T-helper 9 cell (primary cell): ENCODE results near the gene PRR33.
"Not testable (repeated sequence)": the region's sequence is repeated elsewhere in the genome, so short reads cannot be mapped to it uniquely, and the experiment has no call there.

Experiments used
- DNase-seq: peaks from one replicate; pipeline ENCODE4 v3.0.0-alpha.2; 2020

The PRR33 gene

GRCh38 chr11:1888811-1889210, 2.9 kb downstream of the PRR33 start:
- DNase-seq: no peak

DNA sequence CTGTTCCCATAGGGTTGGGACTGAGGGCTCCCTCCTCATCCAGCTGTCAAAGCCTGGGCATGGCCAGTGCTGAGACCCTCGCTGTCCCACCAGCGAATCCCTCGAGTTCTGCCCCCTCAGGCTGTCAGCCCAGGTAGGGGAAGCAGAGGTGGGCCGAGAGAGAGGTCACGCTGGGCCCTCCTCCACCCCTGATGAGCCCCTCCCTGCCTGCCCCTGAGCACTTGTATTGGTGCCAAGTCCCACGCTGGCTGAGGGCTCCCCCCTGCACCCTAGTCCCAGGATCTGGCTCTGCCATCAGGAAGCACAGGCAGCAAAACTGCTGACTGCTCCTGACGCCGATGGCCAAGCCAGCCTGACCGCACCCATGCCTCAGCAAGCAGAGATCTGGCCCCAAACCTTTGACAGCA, 3.3 kb downstream of the PRR33 start:
- DNase-seq: no peak

- DNase-seq: no peak
Measured at GRCh38 chr11:1887451-1888346, 4.0 kb downstream of the PRR33 start.

DNA sequence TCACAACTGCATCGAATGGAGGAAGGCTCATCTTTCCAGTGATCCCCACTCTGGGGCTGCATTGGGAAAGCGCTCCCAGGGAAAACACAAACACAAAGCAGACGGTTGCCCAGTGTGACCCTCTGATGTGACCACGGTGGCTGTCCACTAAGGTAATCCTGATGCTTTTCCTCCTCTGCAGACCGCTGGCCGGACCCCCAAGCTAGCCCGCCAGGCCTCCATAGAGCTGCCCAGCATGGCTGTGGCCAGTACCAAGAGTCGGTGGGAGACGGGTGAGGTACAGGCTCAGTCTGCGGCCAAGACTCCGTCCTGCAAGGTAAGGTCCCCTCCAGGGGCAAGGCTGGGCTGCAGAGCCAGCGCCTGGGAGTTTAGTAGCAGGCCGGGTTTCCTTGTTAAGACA, 5.1 kb downstream of the PRR33 start:
- DNase-seq: not testable (repeated sequence)

GRCh38 chr11:1884303-1884700, 7.4 kb downstream of the PRR33 start:
- DNase-seq: no peak

GRCh38 chr11:1883346-1884302, 8.1 kb downstream of the PRR33 start:
- no peak for DNase-seq

GRCh38 chr11:1882265-1883238, 9.1 kb downstream of the PRR33 start:
- DNase-seq: peak; percentile 77

- DNase-seq: no peak
Measured at GRCh38 chr11:1881442-1882264, 10.0 kb downstream of the PRR33 start.

GRCh38 chr11:1880746-1881441, 10.8 kb downstream of the PRR33 start:
- DNase-seq: no peak

DNA sequence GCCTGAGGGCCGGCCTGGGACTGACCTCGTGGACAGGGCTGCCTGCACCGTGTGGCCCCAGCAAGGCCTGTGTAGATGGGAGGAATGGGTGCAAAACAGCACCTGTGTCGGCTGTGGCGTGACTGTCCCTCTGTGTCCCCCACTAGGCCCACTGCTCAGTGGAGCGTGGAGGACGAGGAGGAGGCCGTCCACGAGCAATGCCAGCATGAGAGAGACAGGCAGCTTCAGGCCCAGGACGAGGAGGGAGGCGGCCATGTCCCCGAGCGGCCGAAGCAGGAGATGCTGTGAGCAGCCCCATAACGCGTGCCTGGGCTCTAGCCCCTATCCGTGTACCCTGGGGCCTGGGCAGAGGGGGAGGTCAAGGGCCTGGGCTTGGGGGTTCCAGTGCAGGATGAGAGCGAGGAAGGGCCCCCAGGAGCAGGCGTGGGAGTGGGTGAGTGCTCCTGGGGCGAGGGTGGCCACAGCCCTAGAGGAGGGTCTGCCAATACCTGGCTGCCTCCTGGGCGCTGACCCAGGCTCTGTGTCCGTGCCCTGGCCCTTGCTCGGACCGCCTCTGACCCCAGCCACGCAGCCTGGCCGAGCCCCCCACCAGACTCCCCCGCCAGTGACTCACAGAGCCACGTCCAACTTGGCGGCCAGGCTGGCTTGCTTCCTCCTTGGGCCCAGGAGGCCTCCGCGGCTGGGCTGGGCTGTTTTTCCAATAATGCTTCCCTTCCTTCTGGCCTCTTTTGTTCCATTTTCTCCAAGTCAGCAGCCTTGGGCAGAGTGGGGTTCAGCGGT, 11.6 kb downstream of the PRR33 start:
- DNase-seq: no peak

DNA sequence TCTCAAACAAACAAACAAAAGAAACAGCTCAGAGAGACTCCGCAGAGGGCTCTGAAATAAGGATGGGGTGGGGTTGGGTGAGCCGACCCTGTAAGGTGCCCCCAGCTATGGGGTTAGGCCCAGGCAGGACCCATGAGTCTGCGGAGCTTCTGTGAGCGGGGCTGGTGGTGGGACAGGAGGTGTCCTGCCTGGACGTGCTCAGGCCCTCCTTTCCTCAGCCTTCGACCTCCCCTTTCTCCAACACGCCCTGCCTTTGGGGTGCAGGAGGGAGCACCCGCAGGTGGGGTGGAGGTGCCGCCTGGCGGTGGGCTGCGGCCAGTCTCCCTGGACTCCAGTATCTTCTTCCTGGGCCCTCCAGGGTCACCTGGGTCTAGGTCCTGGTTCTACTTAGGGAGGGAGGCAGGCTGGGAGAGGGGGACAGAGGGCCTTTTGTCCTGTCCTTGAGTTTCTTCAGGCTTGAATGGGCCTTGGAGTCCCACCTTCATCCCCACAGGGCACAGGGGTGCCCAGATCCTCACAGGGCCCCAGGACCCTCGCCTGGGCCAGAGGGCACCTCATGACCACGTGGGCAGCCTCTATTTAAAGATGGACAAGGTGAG, 12.3 kb downstream of the PRR33 start:
- DNase-seq: no peak

- no peak for DNase-seq
Measured at GRCh38 chr11:1878137-1879031, 13.3 kb downstream of the PRR33 start.

DNA sequence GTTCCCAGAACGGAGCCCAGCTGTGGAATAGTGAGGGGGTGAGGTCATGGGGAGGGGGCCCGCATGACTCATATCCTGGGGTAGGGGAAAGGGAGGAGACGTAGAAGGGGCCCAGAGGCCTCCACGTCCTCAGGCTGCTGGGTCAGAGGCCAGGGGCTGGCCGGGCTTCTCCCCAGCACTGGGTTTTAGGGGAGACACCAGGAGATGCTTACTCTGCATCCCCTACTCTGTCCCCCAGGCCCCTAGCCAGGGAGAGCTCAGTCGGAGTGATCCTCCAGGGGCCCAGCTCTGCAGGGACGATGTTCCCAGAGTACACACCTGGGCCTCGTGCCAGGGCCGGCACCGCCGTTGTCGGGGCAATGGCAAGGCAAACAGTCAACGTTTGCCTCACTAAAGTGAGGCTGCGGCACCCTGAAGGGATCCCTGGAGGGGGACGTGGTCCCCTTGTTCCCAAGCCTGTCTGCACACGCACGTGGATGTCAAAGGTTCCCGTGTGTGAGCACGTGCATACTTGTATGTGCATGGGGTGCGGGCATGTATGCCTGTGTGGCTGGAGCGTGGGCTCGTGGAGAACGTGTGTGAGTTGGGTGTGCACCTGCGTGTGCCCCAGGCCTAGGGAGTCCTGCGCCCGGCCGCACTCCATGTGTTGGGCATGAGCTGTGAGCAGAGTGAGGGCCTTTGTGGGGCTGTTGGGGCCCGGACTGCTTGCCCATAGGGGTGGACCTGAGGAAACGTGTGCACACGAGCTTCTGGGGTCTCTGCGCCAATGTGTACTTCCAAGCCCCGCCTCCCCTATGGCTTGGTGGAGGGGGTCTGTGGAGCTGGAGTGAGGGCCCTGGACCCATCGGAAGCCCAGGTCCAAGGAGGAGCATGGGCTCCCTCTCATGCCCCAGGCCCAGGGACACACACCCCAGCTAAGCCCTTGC, 14.2 kb downstream of the PRR33 start:
- DNase-seq: no peak

DNA sequence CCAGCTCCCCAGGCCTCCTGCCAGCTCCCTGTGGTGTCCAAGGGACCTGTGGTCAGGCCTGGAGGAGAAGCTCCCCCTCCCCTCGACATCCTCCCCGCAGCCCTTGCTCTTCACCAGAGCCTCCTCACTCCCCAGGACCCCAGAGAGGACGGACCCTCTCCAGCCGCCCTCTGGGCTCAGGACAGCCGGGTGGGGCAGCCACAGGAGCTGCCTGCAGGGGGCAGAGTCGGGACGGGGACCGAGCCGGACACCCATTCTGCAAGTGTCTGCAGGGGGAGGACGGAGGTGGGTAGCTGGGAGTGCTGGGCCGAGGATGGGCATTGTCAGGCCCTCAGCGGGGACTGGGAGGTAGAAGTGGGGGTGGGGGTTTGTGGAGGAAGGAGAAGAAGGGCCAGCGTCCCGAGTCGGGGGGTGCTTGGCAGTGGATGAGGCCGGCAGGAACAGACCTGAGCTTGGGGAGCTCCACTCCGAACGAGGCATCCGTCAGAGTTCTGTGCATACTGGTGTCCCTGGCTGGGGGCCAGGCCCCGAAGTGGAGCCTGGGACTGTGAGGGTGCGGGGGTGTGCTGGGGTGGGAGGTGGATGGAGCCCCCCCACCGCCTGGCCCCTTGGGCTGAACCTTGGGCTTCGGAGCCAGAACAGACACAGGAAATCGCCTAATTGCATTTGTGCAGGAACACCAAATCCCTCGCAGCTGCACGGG, 15.2 kb downstream of the PRR33 start:
- no peak for DNase-seq

DNA sequence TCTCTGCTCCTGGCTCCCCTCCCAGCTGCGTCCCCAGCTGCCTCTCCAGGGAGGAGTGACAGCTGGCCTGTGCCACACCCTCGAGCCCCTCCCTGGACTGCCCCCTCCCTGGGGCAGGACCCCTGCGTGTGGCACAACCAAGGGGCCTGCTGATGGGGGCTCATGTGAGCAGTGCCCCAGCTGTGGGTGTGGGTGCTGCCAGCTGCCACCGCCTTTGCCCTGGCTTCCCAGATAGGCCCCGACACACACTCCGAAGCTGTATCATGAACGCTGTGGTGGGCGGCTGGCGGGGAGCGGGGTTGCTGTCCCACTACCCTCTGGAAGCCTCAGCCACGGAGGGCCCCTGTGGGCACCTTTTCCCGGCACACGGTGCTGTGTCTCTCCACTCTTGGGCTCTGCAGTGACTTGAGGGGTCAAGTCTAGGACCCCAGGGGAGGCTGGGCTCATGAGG, 15.8 kb downstream of the PRR33 start:
- DNase-seq: not testable (repeated sequence)

GRCh38 chr11:1875093-1875850, 16.4 kb downstream of the PRR33 start:
- no peak for DNase-seq
